GM18951 (cell line): Measurements from ENCODE around the gene FTH1.
"Not testable (repeated sequence)": the region's sequence is repeated elsewhere in the genome, so short reads cannot be mapped to it uniquely, and the experiment has no call there.

ENCODE experiments used
- POLR2A ChIP-seq: IDR thresholded peaks from 4 replicates; pipeline ENCODE4 v1.6.1; 2011; ENCODE audit warnings: mild to moderate bottlenecking; ENCODE audit not compliant: insufficient read length, insufficient read depth; ENCODE audit errors: extremely low read depth
- in situ Hi-C: fragments of 300-500 bp; cut with MboI; formaldehyde crosslinking; loops from one replicate; pipeline ENCODE4 v1.12.0; 2022; ENCODE audit warnings: low sequenced_read_pairs, mixed read lengths, inconsistent platforms; ENCODE audit not compliant: unreplicated experiment

FTH1 gene

DNA sequence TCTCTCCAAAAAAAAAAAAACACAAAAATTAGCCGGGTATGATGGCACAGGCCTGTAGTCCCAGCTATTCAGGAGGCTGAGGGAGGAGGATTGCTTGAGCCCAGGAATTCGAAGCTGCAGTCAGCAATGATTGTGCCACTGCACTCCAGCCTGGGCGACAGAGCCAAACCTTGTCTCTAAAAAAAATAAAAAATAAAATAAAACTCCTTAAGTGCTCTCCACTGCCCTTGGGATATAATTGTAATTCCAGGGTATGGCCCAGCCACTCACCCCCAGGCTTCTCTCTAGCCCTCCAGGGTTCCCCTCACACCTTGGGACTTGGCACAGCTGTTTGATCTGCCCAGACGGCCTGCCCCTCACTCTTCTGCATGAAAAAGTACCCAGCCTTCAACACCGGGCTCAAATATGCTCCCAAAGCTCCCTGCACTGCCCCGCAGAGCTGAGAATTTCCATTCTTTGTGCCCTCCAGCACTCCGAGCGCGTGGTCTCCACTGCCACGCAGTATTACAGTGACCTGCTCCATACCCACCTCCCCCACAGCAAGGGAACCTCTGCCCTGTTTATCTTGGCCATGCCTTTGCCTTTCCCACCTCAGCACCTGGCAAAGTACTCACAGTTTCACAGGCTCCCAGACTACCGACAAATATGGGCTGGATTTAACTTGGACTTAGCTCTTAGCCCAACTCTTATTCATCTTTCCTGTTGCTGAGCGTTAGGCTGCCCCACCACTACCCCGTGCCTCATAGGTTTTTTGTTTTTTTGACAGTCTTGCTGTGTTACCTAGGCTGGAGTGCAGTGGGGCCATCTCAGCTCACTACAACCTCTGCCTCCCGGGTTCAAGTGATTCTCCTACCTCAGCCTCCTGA lies 7.6 kb upstream of the FTH1 start:
- in situ Hi-C loops, result no loop called here
- TF ChIP-seq POLR2A, result no peak

DNA sequence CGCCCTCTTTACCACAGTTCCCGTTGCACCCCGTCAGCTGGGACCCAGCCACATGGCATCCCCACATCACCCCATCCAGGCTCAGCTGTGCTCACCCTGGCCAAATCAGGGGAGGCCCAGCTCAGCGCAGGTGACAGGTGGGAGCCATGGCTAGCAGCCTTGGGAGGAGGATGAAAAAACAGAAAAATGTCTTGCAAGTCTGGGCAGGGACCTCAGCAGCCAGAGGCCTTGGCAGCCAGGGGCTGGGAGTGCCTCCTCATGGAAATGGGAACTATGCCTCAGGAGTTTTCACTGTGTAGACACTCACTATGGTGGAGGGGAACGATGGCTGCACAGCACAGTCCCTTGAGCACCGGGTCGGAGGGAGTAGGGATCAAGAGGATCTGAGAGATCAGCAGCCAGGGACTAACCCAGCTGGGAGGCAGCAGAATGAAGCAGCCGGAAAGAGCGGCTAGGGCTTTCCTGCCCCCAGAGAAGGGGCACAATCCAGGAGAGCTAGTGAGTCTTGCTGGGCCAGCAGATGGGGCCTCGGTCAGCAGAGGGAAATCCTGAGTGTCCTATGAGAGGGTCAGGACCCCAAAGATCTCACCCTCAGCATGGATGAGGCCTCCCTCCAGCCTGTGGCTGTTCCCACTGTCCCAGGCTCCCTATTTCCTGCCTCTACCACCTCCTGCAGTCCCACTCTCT lies 6.2 kb upstream of the FTH1 start:
- in situ Hi-C loops, result no loop called here
- no peak for TF ChIP-seq POLR2A

DNA sequence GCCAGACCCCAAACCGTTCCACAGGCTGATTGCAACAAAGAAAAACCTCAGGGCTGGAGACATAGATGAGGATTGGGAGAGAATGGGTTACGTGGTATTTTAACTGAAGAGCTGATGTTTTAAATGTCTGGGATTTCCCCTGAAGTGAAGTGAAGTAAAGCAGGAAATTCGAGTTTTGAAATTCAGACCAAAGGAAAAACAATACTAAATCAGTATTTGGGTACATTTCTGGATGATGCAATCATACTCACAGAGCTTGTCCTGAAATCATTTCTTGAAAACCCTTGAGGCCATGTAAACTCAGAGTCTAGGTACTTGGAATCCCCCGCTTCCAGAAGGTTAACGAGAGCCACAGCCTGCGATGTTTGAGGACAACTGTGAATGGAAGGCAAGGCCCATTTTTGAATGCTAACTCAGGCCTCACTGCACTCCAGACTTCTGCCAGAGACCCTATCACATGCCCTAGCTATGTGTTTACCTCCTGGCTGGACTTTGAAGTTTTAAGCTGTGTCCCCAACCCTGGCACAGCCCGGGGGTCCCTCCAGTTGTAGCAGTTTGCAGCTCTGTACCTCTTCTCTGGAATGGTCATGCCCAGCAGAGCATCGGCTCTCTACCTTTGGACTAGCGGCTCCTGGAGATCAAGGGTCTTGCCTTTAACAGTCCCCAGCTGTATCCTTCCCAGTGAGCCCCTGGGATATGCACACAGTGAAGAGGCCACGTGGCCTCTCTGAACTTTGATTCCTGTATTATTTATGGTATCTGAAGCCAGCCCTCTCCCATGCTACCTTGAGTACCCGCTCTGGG lies 5.4 kb upstream of the FTH1 start:
- TF ChIP-seq POLR2A, result no peak
- in situ Hi-C loops, result no loop called here

DNA sequence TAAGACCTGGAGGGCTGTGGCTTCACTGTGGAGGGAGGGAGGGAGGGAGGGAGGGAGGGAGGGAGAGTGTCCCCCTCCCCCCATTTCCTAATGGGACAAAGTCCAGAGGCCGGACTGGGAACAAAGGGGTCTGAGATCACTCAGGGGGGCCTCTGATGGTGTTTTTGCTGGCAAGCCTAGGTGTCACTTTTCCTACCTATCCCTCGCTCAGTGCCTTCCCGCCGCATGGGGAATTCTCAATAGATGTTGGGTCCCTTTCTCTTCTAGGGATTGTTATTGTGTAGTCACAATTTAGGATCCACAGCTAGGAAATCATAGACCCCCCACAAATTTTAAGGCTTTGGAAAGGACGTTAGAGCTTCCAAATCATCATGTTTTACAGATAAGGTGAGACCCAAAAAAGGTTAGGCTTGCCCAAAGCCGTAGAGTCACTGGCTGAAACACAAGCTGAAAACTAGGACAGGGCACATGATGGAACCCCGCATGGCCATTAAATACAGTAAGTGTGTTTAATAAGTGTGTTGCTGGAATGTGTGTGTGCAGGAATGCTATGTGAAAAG lies 4.8 kb upstream of the FTH1 start:
- in situ Hi-C loops, result no loop called here
- no peak for TF ChIP-seq POLR2A

DNA sequence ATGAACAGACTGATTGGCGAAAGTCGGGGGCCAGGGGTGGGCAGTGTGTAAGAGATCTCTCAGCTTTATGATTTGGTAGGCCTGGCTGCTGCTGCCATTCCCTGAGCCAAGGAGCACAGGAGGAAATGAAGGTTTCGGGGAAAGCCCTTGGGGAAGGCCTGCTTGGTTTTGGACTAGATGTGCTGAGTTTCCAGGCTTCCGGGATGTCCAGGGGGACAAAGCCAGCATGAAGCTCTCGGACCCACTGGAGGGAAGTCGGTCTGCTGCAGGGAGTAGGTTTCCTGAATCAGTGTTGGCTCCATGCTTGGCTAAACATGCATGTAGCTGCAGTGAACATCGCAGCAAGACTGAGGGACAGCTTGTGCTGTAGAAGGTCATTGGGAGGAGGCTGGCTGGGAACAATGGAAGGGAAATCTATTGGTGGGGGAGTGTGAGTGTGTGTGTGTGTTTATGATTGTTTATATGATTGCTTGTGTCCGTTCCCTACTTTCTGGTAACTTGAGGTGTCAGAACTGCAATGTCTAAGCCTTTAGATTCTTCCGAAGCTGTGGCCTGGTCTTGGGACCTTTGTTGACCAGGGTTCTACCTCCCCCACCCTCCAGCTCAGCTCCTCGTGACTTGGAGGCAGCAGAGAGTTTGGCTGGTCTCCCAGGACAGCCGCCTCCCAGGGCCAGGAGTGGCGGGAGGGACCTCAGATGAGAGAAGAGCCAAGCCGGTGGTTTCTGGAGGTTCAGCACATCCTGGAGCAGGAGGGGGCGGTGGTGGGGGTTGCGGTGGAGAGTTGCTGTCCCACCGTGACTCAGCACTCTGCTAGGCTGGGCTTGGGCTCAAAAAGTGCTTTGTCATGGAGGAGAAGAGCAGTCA lies 4.0 kb upstream of the FTH1 start:
- in situ Hi-C loops, result no loop called here
- TF ChIP-seq POLR2A, result peak; percentile 48

DNA sequence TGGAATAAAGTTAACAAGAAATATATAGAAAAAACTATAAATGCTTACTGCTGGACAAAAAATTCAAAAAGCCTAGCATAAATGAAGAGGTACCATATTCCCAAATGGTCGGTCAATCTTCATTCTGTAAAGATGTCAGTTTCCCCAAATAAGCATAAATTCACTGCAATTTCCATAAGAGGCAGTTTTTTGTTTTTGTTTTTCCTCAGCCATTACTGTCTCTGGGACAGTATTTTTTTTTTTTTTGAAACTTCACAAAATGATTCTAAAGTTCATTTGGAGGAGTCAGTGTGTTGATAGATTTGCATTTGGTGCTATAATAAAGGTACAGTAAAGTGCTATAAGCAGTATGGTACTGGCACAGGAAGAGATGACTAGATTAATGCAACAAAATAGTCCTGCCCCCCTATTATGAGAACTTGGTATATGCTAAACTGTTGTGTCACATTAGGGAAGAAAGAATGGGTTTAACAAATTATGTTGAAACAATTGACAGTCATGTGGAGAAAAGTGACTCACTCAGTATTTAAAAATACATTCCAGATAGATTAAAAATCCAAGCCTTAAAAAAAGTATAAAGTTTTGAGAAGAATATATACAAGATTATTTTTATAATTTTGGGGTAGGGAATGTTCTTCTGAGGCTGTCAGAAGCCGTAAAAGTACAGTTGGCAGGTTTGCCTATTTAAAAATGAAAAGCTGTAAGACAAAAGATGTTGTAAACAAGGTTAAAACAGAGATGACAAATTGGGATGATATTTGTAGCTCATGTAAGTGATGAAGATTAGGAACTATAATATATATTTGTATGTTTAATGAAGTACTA lies 2.6 kb upstream of the FTH1 start:
- in situ Hi-C loops, result no loop called here
- no peak for TF ChIP-seq POLR2A

DNA sequence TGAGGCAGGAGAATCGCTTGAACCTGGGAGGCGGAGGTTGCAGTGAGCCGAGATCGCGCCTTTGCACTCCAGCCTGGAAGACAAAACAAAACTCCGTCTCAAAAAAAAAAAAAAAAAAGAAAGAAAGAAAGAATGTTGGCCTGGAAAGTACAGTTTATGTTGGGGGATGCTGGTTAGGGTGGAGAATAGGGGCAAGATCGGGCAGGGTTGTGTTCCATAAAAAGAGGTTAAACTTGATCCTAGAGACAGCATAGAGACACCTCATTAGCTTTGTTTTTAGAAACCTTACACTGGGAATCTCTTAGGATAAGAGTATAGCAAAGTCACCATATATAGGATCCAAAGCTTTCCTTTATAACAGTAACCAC lies 1.9 kb upstream of the FTH1 start:
- no peak for TF ChIP-seq POLR2A
- in situ Hi-C loops, result no loop called here

DNA sequence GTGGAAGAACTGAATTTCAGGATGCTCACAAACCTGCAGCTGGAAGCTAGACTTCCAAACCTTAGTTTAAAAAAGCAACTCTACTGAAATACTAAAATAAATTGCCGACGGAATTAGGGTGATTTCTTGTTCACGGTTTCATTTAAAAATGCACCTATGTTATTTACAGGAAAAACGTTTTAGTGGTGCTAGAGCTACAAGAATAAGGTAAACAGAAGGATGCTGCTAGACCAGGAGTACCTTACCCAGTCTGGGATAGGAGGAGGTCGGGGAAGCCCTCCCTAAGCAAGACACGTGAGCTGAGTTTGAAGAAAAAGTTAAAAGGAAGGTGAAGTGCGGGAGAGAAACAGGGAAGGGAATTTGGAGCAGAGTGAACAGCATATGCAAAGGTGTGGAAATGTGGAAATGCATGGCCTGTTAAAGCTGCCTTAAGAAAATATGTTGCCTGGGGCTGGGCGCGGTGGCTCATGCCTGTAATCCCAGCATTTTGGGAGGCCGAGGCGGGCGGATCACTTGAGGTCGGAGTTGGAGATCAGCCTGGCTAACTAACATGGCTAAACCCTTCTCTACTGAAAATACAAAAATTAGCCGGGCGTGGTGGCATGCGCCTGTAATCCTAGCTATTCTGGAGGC lies 1.4 kb upstream of the FTH1 start:
- no peak for TF ChIP-seq POLR2A
- in situ Hi-C loops, result no loop called here

DNA sequence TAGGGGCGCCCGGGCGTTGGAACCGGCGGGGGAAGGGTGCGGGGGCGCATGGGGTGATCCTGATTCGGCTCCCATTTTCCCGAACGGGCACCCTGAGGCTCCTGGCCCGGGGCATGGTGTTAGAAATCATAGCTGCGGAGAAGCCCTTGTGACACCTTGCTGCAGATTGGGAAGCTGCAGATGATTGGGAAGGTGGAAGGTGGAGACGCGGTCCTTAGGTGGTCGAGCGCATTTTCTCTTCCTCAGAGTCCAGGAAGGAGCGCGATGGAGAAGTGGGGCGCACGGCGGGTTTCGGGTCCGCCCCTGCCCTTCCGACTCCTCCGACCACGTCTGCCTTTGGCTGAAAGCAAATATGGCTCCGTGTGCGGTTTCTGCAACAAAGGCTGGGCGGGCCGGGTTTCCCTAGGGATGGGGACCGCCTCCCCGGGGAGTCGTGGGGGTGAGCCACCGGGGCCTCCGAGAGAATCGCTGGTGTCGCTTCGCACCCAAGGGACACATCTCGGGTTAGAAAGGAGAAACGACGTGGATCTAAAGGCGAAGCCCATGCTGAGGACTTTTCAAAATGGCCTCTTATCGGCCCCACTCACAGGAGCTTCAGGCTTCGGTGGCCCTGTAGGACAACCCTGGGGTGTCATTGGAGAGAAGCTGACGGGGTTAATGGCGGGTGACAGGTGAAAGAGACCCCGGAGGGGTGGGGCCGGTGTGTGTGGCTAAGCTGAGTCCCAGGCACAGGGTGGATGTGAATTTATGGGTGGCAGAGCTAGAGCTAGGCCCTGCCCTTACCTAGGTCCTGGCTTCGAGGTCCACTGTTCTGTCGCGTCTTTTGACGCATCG lies 707 bp upstream of the FTH1 start:
- in situ Hi-C loops, result no loop called here
- peak; percentile 16 for TF ChIP-seq POLR2A

DNA sequence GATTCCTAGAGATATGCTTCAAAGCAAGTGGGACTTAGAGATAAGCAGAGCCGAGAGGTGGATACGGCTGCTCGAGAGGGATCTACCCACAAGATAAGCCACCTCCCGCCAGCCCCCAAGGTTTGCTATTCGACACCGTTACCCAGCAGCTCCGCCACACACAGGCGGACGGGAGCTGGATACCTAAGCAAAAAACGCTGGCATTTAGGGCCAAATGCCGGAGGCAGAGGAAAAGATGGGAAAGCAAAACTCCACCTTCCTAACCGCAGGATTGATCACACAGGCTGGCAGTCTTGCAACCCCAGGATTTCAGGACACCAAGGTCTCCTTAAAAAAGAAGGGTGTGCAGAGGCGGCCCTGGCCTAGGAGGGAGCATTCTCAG lies 709 bp downstream of the FTH1 start:
- in situ Hi-C loops, result no loop called here
- peak; percentile 5 for TF ChIP-seq POLR2A

DNA sequence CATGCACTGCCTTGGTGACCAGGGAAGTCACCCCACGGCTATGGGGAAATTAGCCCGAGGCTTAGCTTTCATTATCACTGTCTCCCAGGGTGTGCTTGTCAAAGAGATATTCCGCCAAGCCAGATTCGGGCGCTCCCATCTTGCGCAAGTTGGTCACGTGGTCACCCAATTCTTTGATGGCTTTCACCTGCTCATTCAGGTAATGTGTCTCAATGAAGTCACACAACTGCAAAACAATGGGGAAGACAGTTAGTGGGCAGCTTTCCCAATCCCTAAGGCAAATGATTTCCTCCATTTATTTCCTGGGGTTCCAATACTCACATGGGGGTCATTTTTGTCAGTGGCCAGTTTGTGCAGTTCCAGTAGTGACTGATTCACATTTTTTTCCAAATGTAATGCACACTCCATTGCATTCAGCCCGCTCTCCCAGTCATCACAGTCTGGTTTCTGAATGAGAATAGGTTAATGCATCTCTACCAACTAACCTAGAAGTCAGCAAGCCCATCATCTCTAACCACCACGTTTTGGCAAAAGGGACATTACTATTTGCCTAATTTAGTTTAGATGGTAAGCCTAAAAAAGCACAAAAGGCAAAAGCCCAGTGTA lies 2.7 kb downstream of the FTH1 start:
- in situ Hi-C loops, result not testable (repeated sequence)
